Stimulated activated CD4-positive, alpha-beta T cell treated with anti-CD3 and anti-CD28 coated beads, Interleukin-4, amount 100 ng/mL, for 4 hours (primary cell): ENCODE data around the gene TXNIP.
"Not testable (repeated sequence)": the region's sequence is repeated elsewhere in the genome, so short reads cannot be mapped to it uniquely, and the experiment has no call there.

Experiments
- DNase-seq, 2 experiments: peaks; one replicate each; pipeline ENCODE4 v3.0.0-alpha.2; 2020

The TXNIP gene

DNA sequence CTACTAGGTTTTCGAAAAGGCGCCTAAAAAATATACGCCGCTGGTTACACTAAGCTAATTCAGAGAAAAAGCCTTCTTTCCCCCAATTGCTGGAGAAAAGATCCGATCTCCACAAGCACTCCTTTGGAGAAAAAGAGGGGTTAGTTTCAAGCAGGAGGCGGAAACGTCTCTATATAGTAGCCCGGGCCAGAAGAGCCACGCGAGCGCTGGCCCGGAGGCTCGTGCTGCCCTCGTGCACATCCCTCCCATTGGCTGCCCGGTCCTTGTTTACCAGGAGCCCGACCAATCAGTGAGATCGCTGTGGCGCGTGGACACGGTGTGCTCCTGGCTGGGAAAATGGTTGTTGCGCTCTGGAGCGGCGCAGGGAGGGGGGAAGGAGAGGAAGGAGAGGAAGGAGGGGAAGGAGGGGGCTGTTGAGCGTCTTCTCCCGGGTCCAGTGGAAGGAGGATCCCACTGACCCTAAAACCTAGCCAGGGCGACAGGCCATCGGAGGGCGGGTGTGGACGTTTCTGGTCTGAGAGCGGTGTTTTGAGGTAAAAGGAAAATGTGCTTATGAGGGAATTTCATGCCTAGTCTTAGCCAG, at the start of gene TXNIP:
TSS of gene TXNIP (minus strand) at position 147 of the 583 bp plus-strand sequence. CDS start 313 bp downstream, outside the sequence.
- peak; percentile 85 to 86 for DNase-seq

DNA sequence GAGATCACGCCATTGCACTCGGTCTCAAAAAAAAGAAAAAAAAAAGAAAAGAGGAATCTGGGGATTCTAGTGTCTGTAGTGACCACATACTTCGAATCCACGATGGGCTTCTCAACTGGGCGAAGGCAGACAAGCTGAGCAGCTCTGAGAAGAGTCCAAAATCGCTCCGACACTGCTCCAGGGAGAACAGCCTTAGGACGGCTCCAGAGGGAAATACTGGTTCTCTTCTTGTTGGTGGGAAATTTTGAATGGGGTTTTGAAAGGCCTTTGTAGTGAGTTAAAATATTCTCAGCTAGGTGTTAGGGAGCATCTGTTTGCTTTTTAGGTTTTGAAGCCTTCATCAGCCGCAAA, 43.4 kb upstream of the TXNIP start:
- DNase-seq = no peak

GRCh38 chr1:146036965-146037646, 40.7 kb upstream of the TXNIP start:
- peak; percentile 72 to 77 for DNase-seq

DNA sequence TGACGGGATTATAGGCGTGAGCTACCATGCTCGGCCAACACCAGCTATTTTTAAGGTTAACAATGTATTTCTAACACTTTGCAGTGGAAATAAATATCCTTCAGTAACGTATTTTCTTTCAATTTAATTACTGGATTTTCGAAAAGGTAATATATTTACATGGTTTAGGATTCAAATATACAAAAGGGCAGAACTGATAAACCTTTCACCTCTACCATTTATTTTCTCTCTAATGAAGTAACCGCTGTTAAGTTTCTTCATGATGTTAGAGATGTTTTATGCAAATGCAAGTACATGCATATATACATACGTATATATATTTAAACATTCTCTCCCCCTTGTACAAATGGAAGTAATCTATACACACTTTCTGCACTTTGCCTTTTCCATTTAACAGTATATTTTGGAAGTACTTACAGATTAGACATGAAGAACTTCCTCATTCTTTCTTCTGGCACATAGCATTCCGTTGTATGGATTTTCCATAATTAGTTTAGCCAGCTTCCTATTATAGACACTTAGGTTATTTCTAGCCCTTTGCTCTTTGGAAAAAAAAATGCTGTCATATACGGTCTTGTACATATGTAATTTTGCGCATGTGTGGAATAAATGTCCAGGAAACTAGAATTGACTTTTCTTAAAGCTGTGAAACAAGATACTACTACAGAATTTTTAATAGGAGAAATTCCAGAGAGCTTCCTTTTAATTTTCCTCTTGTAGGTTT, 40.0 kb upstream of the TXNIP start:
- DNase-seq = no peak

- DNase-seq = no peak
These were observed 38.7 kb upstream of the TXNIP start for GRCh38 chr1:146035048-146035423.

- no peak for DNase-seq
These were observed 36.3 kb upstream of the TXNIP start for GRCh38 chr1:146032631-146033219.

DNA sequence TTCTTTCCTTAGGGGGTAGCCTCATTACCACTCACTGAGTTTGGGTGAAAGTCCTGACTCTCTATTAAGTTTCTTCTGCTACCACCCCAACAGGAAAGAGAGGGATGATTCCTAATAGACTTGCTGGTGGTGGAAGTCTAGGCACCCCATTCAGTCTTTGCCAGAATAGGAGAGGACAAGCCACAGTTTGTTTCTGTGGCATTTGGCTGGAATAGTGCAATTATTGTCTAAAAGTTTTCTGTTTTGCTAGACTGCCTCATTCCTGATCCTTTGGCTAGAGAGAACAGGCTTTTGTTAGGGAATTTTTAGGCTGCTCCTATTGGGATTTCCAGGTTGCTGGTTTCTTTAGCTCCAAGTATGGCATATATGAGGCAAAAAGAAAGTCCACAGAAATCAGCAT, 35.1 kb upstream of the TXNIP start:
- DNase-seq = no peak

GRCh38 chr1:146029117-146029516, 32.7 kb upstream of the TXNIP start:
- no peak for DNase-seq

DNA sequence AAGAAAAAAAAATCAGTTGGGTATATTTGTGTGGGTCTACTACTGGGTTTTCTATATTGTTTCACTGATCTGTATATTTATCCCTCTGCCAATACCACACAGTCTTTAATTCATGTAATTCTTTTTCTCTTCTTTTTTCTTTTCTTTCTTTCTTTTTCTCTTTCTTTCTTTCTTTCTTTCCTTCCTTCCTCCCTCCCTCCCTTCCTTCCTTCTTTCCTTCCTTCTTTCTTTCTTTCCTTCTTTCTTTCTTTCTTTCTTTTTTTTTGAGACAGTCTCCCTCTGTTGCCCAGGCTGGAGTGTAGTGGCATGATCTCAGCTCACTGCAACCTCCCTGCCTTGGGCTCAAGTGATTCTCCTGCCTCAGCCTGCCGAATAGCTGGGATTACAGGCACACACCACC, 30.3 kb upstream of the TXNIP start:
- DNase-seq = not testable (repeated sequence)

GRCh38 chr1:146025787-146026495, 29.6 kb upstream of the TXNIP start:
- not testable (repeated sequence) for DNase-seq

DNA sequence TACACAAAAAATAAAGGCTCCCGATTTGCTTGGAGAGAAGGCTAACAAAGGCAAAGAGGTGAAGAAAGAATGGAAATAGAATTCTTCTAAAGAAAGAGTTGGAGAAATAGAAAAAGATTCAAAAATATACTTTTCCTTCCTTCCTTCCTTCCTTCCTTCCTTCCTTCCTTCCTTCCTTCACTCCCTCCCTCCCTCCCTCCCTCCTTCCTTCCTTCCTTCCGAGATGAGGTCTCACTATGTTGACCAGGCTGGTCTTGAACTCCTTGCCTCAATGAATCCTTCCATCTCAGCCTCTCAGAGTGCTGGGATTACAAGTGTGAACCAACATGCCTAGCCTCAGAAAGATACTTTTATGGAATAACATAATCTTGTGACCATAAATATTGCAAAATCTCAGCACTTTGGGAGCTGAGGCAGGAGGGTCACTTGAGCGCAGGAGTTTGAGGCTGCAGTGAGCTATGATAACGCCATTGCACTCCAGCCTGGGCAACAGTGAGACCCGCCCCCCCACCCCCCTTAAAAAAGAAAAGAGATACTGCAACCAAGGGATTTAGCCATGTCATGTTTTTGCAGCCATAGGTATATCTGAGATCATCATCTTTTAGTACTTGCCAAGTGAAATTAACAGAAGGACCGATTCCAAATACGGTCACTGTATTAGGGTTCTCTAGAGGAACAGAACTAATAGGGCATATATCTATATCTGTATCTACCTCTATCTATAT, 26.2 kb upstream of the TXNIP start:
- no peak for DNase-seq

DNA sequence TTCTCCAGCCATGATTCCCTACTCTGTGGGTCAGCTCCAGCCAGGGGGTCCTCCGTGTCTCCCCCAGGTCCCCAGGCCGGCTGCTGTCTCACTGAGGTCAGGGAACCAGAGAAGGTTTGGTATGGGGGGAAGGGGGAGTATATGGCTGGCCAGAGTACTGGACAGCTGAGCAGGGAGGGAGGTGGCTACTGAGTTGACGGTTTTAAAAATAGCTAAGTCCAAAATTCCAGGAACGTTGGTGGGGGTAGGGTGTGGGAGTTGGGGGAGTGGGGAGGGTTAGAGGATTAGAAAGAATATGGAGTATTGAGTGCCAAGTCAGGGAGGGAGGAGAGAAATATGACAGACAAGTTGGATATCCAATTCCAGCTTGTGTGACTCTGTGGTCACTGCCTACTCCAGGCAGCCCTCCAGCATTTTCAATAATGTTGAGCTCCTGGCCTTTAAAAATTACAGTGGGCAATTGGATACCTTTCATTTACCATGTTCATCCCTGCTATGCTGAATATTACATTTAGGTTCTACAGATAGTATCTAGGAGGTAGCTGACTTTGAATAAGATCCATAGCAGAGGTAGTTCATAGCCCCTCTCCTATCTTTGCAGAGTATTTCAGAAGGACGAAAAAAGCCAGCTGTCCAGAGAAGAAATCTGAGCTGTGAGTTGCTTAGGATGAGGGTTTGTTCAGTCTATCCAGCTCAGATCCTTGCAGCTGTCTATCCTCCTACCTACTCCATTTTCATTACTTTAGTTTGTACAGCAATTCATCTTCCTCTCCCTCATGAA, 25.4 kb upstream of the TXNIP start, which contains the start of gene HJV:
TSS of gene HJV (minus strand) at position 114 of the 781 bp plus-strand sequence. CDS start 1,504 bp downstream, outside the sequence.
- no peak for DNase-seq

DNA sequence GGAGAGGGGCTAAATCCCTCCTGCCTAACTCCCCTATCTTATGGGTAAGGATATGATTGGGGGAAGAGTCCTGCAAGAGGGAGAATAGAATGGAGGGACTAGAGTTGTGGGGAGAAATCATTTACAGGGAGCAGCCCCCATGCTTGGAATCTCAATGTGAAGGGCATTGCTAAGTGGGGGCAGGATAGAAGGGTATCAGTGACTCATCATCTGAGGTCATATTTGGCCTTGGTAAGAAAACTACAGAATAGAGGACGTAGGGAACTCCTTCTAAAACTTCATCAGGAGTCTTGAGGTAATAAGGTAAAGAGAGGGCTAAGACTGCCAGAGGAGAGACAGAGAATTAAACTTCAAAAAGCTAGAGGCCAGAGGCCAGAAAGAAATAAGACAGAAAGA, 24.7 kb upstream of the TXNIP start:
- no peak for DNase-seq

DNA sequence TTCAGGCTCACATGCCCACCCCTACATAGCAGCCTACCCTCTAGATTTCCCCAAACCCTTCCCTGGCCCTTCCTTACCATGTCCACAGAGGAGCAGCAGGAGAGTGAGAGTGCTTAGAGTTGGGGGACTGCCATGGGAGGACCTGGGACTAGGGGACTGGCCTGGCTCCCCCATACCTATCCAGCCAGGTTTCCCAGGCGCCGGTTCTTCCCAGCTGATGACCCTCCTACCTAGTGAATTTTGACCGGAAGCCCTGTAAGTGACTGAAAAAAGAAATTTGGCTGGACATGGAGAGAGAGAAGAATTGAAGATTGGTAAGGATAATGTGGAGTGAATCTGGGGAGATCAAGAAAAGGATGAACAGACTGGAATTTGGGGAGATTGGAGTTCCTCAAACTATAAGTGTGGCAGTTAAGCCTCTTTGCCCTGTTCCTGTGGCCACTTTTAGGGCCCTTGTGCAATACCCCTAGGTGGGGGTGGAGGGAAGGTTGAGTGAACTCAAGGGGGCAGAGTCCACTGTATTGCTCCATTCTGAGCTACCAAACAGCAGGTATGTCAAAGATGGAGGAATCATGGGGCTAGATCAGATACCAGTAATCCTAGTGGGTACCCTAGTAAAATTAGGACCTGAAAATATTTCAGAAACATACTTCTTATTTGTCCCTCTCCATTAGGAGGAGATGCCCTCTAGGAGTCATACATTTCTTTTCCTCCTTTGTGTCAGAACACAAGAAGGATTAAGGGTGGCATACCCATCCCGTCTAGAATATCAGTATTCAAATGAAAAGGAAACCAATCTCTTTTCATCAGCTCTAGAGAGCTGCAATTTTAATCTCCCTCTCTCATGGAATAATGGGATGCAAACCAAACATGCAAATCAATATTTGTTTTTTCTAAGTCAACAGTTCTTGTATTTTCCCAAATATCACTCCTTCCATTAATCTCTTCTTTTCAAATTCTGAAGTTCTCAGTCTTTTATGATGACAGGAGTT, 24.0 kb upstream of the TXNIP start:
- no peak for DNase-seq

GRCh38 chr1:146019231-146020057, 23.1 kb upstream of the TXNIP start:
- DNase-seq = no peak

DNA sequence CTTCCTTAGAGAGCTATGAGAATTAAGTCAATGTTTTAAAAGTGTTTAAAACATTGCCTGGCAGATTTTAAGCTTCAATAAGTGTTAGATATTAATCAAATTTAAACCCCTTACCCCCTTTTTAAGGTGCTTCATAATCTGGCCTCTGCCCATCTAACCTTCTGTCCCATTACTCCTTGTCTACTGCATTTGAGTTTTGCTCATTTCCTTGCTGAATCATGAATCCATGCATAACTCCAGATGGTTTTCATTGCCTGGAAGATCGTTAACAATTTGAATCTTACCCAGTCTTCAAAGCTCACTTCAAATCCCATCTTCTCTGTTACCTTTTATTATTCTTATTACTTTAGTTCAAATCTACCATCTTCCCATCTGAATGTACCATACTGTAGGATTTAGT, 20.5 kb upstream of the TXNIP start:
- DNase-seq = no peak

GRCh38 chr1:146013559-146013922, 17.2 kb upstream of the TXNIP start:
- no peak for DNase-seq

GRCh38 chr1:146012703-146013558, 16.6 kb upstream of the TXNIP start:
- peak in 1 of 2 experiments; percentile 51 for DNase-seq
